ENCODE results near the gene PBX2.

GRCh38 chr6:32147401-32148132 is 42.4 kb downstream of the PBX2 start:
- TF ChIP-seq CTCF (conservative IDR thresholded peaks at IDR 0.05; ENCODE audit: low read depth, low read length) (no peak), EZH2 (IDR thresholded peaks at IDR 0.05; ENCODE audit: borderline replicate concordance, low read depth, low read length, poor library complexity, severe bottlenecking) (no peak)

All from A673 (cell line).